Measurements from ENCODE around the gene VAC14.

Gene VAC14

DNA sequence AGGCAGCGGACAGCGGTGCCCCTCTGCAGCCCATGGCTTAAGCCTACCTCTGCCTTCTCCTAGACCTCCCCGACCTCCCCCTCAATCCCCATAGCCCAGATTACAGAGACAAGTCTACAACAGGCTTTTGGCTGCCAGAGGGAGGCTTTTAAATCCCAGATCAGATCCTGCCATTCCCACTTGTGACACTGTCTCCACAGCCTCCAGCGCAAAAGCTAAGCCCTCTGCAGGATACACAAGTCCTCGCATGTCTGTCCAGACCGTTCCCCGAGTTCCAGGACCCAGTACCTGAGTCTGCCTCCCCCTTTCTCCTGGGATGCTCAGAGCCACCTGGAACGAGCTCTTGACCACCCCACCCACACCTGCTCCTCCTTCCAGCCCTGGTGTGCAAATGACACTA, 31.2 kb downstream of the VAC14 start:
- DNase-seq (ENCODE audit: insufficient read length): no peak
- no peak for TF ChIP-seq POLR2A (IDR thresholded peaks at IDR 0.05; ENCODE audit: low read depth, low read length)
- TF ChIP-seq TAF1 (IDR thresholded peaks at IDR 0.05; ENCODE audit: borderline replicate concordance, low read depth, low read length): no peak
- no peak for TF ChIP-seq POLR2AphosphoS5 (IDR thresholded peaks at IDR 0.05; ENCODE audit: low read depth, low read length)
- FAIRE-seq: no peak

DNA sequence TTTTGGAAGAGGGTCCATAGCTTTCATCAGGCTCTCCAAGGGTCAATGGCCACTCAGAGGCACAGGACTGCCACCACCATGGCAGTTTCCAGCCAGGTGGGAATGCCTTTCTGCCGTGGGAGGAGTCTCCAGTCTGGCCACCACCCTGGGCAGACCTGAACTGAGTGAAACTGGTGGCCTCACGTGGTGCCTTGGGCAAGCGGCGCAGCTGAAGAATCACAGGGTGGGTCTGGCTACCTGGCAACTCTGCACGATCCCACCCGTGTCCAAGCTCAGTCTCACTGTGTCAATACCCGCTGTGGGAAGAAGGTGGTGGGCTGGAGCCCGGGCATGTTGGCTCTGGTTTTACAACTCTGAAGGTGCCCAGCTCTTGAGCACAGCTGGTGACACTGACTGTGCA, 31.8 kb downstream of the VAC14 start:
- DNase-seq (ENCODE audit: insufficient read length) (no peak), FAIRE-seq (no peak)
- TF ChIP-seq POLR2AphosphoS5 (IDR thresholded peaks at IDR 0.05; ENCODE audit: low read depth, low read length) (no peak), POLR2A (IDR thresholded peaks at IDR 0.05; ENCODE audit: low read depth, low read length) (no peak), TAF1 (IDR thresholded peaks at IDR 0.05; ENCODE audit: borderline replicate concordance, low read depth, low read length) (no peak)

DNA sequence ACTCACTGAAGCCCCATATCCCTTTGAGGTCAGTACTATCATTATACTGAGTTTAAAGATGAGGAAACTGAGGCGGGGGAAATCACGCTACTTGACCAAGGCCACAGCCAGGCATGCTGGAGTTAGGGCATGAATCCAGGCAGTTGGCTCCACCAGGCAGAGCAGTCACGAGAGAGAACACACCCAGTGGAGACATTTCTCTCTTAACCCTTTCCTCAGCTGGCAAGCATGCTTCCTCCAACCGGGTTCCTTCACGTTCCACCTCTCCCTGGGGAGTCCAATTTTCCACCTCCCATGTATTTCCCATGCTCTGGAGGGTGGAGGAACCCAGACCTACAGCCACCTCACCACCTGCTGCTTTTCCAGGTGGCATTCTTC, 32.8 kb downstream of the VAC14 start:
- FAIRE-seq (no peak), DNase-seq (ENCODE audit: insufficient read length) (no peak)
- TF ChIP-seq TAF1 (IDR thresholded peaks at IDR 0.05; ENCODE audit: borderline replicate concordance, low read depth, low read length): no peak
- no peak for TF ChIP-seq POLR2AphosphoS5 (IDR thresholded peaks at IDR 0.05; ENCODE audit: low read depth, low read length)
- TF ChIP-seq POLR2A (IDR thresholded peaks at IDR 0.05; ENCODE audit: low read depth, low read length): no peak

DNA sequence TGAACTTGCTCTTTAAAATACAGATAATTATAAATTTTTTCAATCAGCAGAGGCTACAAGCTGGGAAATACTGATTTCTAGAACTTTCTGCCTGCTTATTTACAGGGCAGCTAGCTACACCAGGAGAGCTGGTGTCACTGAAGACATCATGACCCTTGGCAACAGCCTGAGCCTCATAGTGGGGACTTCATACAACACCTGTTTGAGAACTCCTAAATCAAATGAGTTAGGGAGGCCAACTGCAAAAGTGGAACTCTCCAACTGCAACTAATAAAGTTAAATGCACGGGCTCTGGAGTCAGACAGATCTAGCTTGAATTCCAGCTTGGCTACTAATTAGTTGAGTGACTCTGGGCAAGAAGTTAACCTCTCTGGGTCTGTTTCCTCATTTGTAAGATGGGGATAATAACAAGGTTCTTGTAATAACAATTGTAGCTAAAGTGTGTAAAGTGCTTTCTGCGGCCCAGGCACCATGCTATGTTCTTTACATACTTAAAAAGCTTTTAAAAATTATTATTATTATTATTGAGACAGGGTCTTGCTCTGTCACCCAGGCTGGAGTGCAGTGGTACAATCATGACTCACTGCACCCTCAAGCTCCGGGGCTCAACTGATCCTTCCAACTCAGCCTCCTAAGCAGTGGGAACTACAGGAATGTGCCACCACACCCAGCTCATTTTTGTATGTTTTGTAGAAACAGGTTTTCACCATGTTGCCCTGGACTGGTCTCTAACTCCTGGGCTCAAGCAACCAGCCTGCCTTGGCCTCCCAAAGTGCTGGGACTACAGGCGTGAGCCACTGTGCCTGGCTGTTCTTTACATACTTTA, 33.4 kb downstream of the VAC14 start:
- TF ChIP-seq POLR2A (IDR thresholded peaks at IDR 0.05; ENCODE audit: low read depth, low read length) (no peak), POLR2AphosphoS5 (IDR thresholded peaks at IDR 0.05; ENCODE audit: low read depth, low read length) (no peak), TAF1 (IDR thresholded peaks at IDR 0.05; ENCODE audit: borderline replicate concordance, low read depth, low read length) (no peak)
- DNase-seq (ENCODE audit: insufficient read length) (no peak), FAIRE-seq (no peak)

DNA sequence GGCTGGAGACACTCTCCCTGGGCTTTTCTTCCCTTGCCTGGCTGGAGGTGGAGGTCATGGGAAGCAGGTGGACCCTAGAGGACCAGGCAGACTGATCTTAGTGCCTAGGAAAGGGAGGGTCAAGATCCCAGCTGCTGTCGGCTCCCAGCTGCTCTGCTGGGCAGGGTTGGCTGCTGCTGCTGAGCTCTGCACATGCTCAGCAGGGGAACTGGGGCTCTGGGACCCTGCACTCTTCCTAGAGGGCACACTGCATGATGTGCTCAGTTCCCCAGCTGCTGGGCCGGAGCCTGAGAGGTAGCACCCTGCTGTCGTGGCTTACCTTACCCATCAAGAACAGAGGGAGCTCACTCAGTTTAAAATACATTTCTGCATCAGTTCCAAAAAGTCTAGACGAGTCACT, 34.3 kb downstream of the VAC14 start:
- FAIRE-seq (no peak), DNase-seq (ENCODE audit: insufficient read length) (no peak)
- TF ChIP-seq POLR2A (IDR thresholded peaks at IDR 0.05; ENCODE audit: low read depth, low read length) (no peak), POLR2AphosphoS5 (IDR thresholded peaks at IDR 0.05; ENCODE audit: low read depth, low read length) (no peak), TAF1 (IDR thresholded peaks at IDR 0.05; ENCODE audit: borderline replicate concordance, low read depth, low read length) (no peak)

DNA sequence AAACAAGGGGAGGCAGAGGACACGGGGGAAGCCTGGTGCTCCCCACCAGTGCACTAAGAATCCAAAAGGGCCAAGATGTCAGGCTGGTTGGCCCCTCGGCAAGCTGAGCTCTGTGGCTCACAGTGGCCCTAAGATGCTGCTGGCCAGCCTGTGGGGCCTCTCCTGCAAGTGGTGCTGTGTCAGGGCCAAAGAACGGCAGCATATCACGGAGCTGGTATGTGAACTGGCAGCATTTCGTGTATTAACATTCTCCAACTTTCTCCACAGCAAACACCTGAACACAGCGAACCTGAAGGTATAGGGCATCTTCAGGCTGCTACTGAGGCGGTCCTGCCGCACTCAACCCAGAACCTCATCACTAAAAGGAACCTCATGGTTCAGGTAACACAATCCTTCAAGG, 34.8 kb downstream of the VAC14 start:
- FAIRE-seq (no peak), DNase-seq (ENCODE audit: insufficient read length) (no peak)
- TF ChIP-seq POLR2A (IDR thresholded peaks at IDR 0.05; ENCODE audit: low read depth, low read length) (no peak), TAF1 (IDR thresholded peaks at IDR 0.05; ENCODE audit: borderline replicate concordance, low read depth, low read length) (no peak), POLR2AphosphoS5 (IDR thresholded peaks at IDR 0.05; ENCODE audit: low read depth, low read length) (no peak)

DNA sequence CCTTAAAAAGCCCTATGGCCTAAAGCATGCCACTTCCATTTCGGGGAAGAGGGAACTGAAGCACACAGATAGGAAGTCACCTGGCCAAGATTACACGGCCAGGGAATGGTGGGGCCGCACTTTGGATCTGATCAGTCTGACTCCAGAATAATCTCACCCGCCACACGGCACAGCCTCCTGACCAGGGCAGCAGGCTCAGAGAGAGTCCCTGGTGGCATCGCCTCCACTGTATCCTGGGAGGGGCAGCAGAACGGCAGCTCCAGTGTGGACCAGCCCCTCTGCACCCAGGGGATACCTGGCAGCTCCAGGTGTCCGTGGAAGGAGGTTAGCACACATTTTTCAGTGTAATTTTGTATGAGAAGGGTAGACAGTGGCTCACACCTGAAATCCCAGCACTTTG, 35.5 kb downstream of the VAC14 start:
- TF ChIP-seq POLR2A (IDR thresholded peaks at IDR 0.05; ENCODE audit: low read depth, low read length): no peak
- TF ChIP-seq TAF1 (IDR thresholded peaks at IDR 0.05; ENCODE audit: borderline replicate concordance, low read depth, low read length): no peak
- no peak for TF ChIP-seq POLR2AphosphoS5 (IDR thresholded peaks at IDR 0.05; ENCODE audit: low read depth, low read length)
- DNase-seq (ENCODE audit: insufficient read length) (no peak), FAIRE-seq (no peak)

DNA sequence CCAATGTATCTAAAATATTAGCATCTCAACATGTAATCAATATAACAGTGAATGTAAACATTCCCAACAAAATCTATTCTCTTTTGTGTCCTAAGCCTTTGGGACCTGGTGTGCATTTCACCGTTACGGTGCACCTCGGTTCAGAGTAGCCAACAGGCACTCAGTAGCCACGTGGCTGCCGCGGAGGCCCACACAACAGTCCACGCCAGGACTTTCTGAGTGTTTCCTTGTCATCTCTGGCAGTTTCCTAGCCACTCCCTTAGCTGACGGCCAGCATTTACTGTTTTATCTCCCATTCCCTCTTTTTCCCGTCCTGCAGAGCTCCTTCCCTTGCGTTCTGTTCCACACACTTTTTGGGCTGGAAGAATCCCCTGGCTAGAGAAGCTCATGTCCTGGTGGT, 36.3 kb downstream of the VAC14 start:
- TF ChIP-seq TAF1 (IDR thresholded peaks at IDR 0.05; ENCODE audit: borderline replicate concordance, low read depth, low read length): no peak
- TF ChIP-seq POLR2A (IDR thresholded peaks at IDR 0.05; ENCODE audit: low read depth, low read length): no peak
- TF ChIP-seq POLR2AphosphoS5 (IDR thresholded peaks at IDR 0.05; ENCODE audit: low read depth, low read length): no peak
- no peak for FAIRE-seq
- DNase-seq (ENCODE audit: insufficient read length): no peak

DNA sequence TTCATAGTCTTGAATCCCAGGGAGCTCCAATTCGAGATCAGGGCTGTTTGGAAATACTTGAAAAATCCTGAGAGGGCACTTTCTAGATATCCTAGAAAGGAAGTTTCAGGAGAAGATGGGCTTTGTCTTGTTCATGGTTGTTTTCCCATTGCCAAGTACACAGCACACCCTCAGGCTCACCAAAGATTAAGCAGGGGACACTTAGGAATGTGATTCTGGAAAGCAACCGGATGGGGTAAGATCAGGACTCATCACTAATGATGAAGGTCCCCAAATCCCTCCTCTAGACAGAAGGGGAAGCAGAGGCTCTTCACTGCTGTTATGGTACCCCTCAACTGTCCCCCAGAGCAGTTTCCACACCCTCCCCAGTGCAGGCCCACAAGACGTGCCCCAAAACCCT, 40.7 kb downstream of the VAC14 start:
- no peak for DNase-seq (ENCODE audit: insufficient read length)
- no peak for FAIRE-seq
- TF ChIP-seq TAF1 (IDR thresholded peaks at IDR 0.05; ENCODE audit: borderline replicate concordance, low read depth, low read length): no peak
- no peak for TF ChIP-seq POLR2AphosphoS5 (IDR thresholded peaks at IDR 0.05; ENCODE audit: low read depth, low read length)
- TF ChIP-seq POLR2A (IDR thresholded peaks at IDR 0.05; ENCODE audit: low read depth, low read length): no peak

DNA sequence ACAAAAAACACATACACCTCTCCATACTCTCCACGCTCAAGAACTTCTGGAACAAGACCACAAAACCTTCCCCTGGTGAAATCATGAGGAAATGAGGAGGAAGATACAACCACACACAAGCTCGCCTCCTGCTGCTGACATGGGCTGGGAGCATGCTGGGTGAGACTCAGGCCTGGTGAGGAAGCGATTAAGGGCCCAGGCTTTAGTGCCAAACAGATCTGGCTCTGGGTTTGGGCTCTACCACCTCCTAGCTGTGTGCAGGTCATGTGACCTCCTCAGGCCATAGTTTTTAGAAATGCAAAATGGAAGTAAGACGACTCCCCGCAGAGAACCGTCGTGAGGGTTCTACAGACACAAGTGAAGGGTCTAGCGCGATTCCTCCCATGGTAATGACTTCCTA, 41.3 kb downstream of the VAC14 start:
- FAIRE-seq (no peak), DNase-seq (ENCODE audit: insufficient read length) (no peak)
- TF ChIP-seq TAF1 (IDR thresholded peaks at IDR 0.05; ENCODE audit: borderline replicate concordance, low read depth, low read length) (no peak), POLR2AphosphoS5 (IDR thresholded peaks at IDR 0.05; ENCODE audit: low read depth, low read length) (no peak), POLR2A (IDR thresholded peaks at IDR 0.05; ENCODE audit: low read depth, low read length) (no peak)

DNA sequence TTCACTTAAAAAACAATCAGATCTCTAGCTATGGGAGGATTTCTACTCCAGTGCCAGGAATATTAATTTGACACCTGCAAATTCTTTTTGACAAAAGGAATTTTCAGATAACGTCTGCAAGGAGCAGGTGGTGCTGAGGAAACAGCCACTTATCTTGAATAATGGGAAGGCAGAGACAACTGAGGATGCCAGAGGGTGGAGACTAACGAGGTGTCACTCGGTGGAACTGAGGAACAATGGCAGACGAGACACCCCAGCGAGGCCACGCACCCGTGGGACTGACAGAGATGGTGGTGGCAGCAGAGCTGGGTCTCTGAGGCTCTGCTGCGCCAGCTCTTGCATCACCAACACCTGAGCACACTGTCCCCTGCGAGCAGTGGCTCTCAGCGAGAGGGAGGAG, 42.2 kb downstream of the VAC14 start:
- FAIRE-seq: no peak
- no peak for DNase-seq (ENCODE audit: insufficient read length)
- no peak for TF ChIP-seq TAF1 (IDR thresholded peaks at IDR 0.05; ENCODE audit: borderline replicate concordance, low read depth, low read length)
- TF ChIP-seq POLR2A (IDR thresholded peaks at IDR 0.05; ENCODE audit: low read depth, low read length): no peak
- no peak for TF ChIP-seq POLR2AphosphoS5 (IDR thresholded peaks at IDR 0.05; ENCODE audit: low read depth, low read length)

DNA sequence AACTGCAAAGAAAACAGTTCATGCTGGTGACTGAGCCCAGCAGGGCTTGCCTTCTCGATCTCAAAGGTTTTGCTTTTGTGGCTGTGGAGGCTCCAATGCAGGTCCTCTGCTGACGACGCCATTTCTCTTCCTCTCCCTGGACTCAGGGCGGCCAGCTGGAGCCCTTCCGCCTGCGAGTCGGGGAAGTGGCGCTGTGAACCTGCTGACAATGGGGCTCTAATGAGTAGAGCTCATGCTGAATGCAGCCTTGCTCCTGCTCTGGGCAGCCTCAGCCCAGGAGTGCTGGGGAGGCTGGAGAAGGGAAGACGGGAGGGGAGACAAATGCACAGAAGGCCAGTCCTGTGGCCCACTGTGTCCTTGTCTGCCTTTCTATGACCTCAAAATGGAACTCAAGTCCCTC, 43.8 kb downstream of the VAC14 start:
- TF ChIP-seq POLR2A (IDR thresholded peaks at IDR 0.05; ENCODE audit: low read depth, low read length) (no peak), POLR2AphosphoS5 (IDR thresholded peaks at IDR 0.05; ENCODE audit: low read depth, low read length) (no peak), TAF1 (IDR thresholded peaks at IDR 0.05; ENCODE audit: borderline replicate concordance, low read depth, low read length) (no peak)
- DNase-seq (ENCODE audit: insufficient read length) (no peak), FAIRE-seq (no peak)
